GM12801 (cell line): ENCODE measurements around the gene IL1RAPL1.

Experiments used
- TF ChIP-seq, protein P1 (sequence below): IDR thresholded peaks from one replicate; pipeline ENCODE4 v1.5.1; 2011; ENCODE audit warnings: control low read depth; ENCODE audit not compliant: insufficient read length; ENCODE audit errors: extremely low read depth

Gene IL1RAPL1

DNA sequence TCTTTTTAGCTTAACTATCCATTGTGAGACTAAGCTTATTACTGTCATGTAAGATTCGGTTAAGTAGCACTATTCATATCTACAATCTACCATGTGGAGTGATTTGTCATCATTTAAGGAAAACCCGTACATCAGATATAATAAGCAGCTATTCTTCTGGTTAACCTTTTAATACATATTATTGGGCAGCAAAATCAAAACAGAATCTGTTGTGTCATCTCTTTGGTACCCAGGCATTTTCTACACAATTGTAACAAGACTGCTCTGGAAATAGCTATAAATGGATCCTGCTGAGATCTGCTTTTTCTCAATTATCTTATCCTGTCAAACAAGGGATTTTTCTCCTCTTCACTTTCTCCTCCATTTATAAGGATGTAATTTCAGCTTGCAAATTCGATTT, 1106.7 kb downstream of the IL1RAPL1 start:
- TF ChIP-seq, protein P1, sequence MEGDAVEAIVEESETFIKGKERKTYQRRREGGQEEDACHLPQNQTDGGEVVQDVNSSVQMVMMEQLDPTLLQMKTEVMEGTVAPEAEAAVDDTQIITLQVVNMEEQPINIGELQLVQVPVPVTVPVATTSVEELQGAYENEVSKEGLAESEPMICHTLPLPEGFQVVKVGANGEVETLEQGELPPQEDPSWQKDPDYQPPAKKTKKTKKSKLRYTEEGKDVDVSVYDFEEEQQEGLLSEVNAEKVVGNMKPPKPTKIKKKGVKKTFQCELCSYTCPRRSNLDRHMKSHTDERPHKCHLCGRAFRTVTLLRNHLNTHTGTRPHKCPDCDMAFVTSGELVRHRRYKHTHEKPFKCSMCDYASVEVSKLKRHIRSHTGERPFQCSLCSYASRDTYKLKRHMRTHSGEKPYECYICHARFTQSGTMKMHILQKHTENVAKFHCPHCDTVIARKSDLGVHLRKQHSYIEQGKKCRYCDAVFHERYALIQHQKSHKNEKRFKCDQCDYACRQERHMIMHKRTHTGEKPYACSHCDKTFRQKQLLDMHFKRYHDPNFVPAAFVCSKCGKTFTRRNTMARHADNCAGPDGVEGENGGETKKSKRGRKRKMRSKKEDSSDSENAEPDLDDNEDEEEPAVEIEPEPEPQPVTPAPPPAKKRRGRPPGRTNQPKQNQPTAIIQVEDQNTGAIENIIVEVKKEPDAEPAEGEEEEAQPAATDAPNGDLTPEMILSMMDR: no peak

DNA sequence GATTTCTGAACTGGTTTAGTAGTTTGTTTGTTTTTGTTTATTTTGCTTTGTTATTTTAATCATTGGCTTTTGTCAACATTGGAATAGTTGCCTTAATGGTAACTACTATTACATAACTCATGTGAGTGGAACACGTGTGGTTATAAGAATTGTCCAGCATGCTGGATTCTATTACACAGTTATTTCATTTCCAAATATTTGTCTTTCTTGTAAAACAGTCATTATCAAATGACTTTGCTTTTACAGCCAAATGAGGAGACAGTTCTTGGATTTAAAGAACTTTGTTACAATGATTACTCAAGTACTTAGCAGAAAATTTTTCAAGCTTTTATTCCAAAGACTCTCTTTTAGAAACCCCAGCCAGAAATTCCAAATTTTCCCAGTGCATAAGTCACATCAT, 1112.0 kb downstream of the IL1RAPL1 start:
- TF ChIP-seq, protein P1: no peak

DNA sequence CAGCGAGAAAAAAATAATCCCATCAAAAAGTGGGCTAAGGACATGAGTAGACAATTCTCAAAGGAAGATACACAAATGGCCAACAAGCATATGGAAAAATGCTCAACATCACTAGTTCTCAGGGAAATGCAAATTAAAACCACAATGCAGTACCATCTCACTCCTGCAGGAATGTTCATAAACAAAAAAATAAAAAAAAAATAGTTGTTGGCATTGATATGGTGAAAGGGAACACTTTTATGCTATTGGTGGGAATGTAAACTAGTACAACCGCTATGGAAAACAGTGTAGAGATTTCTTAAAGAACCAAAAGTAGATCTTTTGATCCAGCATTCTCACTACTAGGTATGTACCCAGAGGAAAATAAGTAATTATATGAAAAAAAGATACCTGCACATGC, 1119.8 kb downstream of the IL1RAPL1 start:
- TF ChIP-seq, protein P1: no peak

DNA sequence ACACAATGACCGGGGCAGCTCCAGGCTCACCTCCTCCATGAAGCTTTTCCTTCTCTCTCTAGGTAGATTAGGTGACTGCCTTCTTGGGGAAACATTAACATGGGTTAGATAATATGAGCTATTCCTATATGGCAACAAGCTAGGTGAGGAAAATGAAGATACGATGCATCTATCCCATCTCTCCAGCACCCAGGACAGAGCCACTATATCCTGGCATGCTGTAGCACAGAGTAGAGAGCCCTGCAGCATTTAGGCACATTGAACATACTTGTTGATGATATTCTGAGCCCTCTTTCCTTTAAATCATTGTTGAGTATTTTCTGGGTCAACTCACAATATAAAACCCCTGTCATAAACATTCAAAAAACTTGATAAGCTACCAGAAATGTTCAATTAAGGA, 1133.9 kb downstream of the IL1RAPL1 start:
- TF ChIP-seq, protein P1: no peak

DNA sequence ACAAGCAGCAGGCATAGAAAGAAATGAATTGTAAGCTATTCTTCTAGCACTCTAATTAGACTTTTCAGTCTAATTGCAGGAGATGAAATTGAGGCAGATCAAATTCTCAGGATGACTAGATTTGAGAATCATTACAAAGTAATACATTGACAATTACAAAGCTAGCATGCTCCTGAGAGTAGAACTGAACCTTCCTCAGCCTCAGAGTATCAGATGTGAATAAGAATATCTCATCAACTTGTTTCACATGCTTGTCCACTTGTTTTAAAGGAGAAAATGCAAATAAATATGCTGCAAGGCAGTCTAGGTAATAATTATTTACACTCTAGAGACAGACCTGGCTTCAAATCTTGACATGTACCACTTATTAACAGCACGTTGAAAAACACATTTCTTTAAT, 1137.1 kb downstream of the IL1RAPL1 start:
- TF ChIP-seq, protein P1: no peak

DNA sequence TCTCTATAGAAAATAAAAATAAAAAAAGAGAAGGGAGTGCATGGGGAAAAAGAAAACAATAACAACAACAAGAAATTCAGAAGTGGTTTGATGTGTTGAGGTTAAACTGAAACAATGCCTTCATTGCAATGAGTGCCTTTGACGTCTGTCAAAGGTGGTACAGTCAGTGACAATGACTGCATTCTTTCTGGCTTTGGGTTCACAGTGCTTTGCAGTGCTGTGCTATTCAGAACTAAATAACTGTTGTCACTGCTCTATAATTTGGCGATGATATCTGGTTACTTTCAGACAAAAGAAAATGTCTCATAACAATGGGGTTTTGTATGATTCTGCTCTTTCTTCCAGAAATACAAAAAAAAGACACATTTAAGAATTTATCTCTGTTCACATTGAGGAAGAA, 1139.6 kb downstream of the IL1RAPL1 start:
- TF ChIP-seq, protein P1: no peak

DNA sequence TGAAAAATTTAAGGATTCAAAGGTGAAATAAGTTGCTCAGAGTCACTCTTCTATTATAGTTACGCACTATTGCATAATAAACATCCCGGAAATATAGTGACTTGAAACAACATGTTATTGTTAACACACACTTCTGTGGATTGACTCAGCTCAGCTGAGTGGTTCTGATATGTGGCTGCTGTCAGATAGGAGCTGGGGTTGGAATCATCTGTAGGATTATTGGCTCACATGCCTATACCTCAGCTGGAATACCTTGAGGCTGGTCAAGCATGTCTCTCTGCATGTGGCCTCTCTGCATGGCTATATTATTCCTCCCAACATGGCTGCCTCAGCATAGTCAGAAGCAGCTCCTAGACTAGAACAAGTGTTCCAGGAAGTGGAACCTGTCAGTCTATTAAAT, 1141.4 kb downstream of the IL1RAPL1 start:
- TF ChIP-seq, protein P1: no peak

DNA sequence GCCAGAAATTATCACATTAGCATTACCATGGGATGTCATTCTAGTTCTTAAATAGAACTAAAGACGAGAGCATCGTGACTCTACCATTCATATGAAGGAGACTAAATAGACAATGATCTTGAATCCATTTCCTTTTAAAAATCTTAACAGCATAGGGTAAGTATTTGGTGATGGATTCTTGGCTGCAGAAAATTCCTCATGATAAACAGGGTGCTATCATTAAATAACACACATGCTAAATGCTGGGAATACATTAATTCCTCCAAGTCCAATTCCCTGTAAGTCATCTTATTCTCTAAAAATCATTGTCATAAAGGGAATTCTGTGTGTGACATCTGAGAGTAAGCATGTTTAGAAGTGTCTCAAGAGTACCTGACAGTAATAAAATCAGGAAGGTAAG, 1157.7 kb downstream of the IL1RAPL1 start:
- TF ChIP-seq, protein P1: no peak
